Mammary epithelial cell (primary cell): Measurements from ENCODE around the gene SLC9A9.

ENCODE experiments used
- EZH2 ChIP-seq: IDR thresholded peaks from 2 replicates; pipeline ENCODE4 v1.6.1; 2012; ENCODE audit warnings: low read length, inconsistent platforms, borderline replicate concordance
- TF ChIP-seq, protein P1 (sequence below), 2 donors: IDR thresholded peaks in 1 of 2; conservative IDR thresholded peaks in 1 of 2; 2 replicates each; pipeline ENCODE4 v1.5.1; 2011 to 2012; ENCODE audit warnings: inconsistent platforms in 2 of 2, low read length in 2 of 2, mild to moderate bottlenecking in 2 of 2, control low read depth in 1 of 2, low read depth in 1 of 2; ENCODE audit not compliant: insufficient read depth in 1 of 2; ENCODE audit errors: extremely low read depth in 1 of 2

DNA sequence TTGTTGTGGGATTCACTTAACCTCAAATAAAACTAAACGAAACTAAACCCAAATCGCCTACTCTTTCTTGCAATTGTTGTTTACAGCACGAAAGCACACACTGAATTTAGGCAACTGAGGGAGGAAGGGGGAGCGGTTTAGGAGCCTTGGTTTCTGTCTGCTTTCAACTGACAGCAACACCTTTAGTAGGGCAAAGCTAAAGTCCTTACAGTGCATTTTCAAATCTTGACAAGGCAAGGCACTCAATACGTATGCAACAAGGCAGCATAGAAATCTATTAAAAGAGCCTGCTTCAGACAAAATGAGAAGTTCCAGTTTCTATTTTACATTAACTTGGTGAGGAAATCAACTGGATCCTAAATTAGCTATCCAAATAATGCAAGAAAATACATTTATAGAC is 554.1 kb downstream of the SLC9A9 start:
- TF ChIP-seq, protein P1, sequence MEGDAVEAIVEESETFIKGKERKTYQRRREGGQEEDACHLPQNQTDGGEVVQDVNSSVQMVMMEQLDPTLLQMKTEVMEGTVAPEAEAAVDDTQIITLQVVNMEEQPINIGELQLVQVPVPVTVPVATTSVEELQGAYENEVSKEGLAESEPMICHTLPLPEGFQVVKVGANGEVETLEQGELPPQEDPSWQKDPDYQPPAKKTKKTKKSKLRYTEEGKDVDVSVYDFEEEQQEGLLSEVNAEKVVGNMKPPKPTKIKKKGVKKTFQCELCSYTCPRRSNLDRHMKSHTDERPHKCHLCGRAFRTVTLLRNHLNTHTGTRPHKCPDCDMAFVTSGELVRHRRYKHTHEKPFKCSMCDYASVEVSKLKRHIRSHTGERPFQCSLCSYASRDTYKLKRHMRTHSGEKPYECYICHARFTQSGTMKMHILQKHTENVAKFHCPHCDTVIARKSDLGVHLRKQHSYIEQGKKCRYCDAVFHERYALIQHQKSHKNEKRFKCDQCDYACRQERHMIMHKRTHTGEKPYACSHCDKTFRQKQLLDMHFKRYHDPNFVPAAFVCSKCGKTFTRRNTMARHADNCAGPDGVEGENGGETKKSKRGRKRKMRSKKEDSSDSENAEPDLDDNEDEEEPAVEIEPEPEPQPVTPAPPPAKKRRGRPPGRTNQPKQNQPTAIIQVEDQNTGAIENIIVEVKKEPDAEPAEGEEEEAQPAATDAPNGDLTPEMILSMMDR (conservative IDR thresholded peaks at IDR 0.05 in 1 of 2, IDR thresholded peaks at IDR 0.05 in 1 of 2; ENCODE audit: extremely low read depth in 1 of 2, insufficient read depth in 1 of 2, low read depth in 1 of 2, low read length in 2 of 2) = no peak
- TF ChIP-seq EZH2 = no peak
